ENCODE measurements around the gene BBOF1. TPM values are rescaled to one million over a fixed set of nuclear protein-coding genes. Genes with fewer than 3 reads are reported as not detected.

BBOF1 gene
- total and polyA plus RNA-seq, 2 experiments from 2014 or later: 6.4 to 18.2 TPM

DNA sequence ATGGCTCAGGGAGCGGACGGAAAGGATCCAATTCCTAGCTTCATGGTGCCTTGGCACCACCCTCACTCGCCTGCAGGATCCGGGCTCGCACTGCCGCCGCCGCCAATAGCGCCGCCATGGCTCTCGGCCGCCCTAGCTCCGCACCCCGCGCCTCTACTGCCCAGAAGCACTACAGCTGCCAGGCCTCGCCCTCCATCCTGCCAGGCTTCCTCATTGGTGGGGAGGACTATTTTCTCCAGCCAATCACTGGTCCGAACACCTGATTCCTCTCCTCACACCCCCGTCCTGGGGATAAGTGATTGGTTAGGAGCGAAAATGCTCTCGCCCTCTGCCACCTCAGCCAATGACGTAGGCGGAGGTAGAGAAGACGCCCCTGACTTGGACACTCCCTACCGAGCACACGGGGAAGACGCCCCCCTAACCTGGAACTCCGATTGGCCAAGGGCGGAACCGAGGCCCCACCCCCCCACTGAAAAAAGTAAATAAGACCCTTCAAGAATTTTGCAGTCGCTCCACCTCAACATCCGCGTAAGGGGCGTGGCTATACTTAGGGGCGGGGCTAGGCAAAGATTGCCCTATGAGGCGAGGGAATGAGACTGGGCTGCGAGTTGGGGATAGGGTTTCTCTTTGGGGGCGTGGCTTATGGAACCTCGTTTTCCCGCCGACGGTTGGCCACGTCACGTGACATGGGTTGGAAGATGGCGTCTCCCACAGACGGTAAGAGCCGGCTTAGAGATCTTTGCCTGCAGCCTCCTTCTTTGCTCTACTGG lies 65.3 kb downstream of the BBOF1 start, which contains the start of the genes ALDH6A1 and LIN52:
Gene ALDH6A1 (minus strand): TSS at position 177 of the 770 bp plus-strand sequence. CDS start 59 bp downstream, at position 118.
Gene LIN52 (plus strand): TSS at position 680 of the 770 bp plus-strand sequence. CDS start 19 bp downstream, at position 699.
- peak within 1 kb of the TSS; percentile 74 for H3K27ac ChIP-seq
- TF ChIP-seq EZH2phosphoT487 (IDR thresholded peaks at IDR 0.05; ENCODE audit: insufficient read depth, low read depth) (no peak), EZH2 (IDR thresholded peaks at IDR 0.05; ENCODE audit: insufficient read depth, poor library complexity, severe bottlenecking) (no peak)
- peaks cover 16% of the 10 kb centered on the region for H3K4me1 ChIP-seq (ENCODE audit: insufficient read depth)
- H2AFZ ChIP-seq: peak within 1 kb of the TSS; percentile 98
- no peaks in the 10 kb centered on the region for H3K27me3 ChIP-seq (replicated peaks; ENCODE audit: insufficient read depth)
- H3K9me3 ChIP-seq (ENCODE audit: low read depth): no peaks in the 10 kb centered on the region
- peak within 1 kb of the TSS; percentile 88 for H3K9ac ChIP-seq
- peak within 1 kb of the TSS; percentile 88 for H3K4me2 ChIP-seq (ENCODE audit: unreplicated experiment)
- peaks cover 32% of the 10 kb centered on the region for H3K79me2 ChIP-seq (ENCODE audit: insufficient read depth)
- peak; percentile 100 for DNase-seq
- no peaks in the 10 kb centered on the region for H4K20me1 ChIP-seq (ENCODE audit: insufficient read depth)
- no peaks in the 10 kb centered on the region for H3K9me2 ChIP-seq (ENCODE audit: insufficient read depth)
- WGBS, 2 experiments (ENCODE audit: low coverage in 1 of 2, low lambda C conversion rate in 2 of 2, missing lambda C conversion rate in 2 of 2): 1 to 2% methylated on average over 46 of the region's 46 CpGs
- in situ Hi-C loops (cut with MboI): no loop called here
- H3F3A ChIP-seq (ENCODE audit: insufficient read depth): no peaks in the 10 kb centered on the region
- peak within 1 kb of the TSS; percentile 84 for H3K4me3 ChIP-seq
- H3K36me3 ChIP-seq (ENCODE audit: low read depth): no peaks in the 10 kb centered on the region

DNA sequence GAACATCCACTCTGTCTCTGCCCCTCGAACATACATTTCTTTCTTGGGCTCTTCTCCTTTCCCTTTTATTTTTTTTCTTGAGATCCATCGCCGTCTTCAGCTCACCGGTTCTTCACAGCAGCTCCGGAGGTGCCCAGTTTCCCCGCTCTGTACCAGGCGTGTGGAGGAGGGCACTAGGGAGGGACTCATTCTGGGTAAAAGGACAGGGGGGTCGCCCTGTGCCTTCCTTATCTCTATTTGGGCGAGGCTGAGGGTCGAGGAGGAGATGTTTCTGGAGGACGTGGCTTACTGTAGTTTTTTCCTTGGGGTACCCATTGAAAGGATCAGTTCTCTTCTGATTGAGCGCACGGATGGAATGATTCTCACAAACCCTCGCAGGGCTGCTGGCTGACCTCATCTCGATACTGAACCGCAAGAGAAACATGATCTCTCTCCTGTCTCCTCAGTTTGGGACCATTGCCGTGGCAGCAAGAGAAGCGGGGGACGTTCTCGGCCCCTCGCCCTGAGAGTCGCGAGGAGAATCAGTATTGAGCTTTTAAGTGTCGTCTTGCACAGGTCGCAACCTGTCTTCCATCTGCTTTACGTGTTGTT lies 66.0 kb downstream of the BBOF1 start:
- no peaks in the 10 kb centered on the region for H4K20me1 ChIP-seq (ENCODE audit: insufficient read depth)
- H3K4me2 ChIP-seq (ENCODE audit: unreplicated experiment): peak overlapping the region; percentile 85
- H2AFZ ChIP-seq: peak overlapping the region; percentile 86
- peak overlapping the region; percentile 84 for H3K4me3 ChIP-seq
- TF ChIP-seq EZH2phosphoT487 (IDR thresholded peaks at IDR 0.05; ENCODE audit: insufficient read depth, low read depth): no peak
- no peak for TF ChIP-seq EZH2 (IDR thresholded peaks at IDR 0.05; ENCODE audit: insufficient read depth, poor library complexity, severe bottlenecking)
- DNase-seq: peak; percentile 80
- H3K9me2 ChIP-seq (ENCODE audit: insufficient read depth): no peaks in the 10 kb centered on the region
- no peaks in the 10 kb centered on the region for H3K9me3 ChIP-seq (ENCODE audit: low read depth)
- H3K79me2 ChIP-seq (ENCODE audit: insufficient read depth): peaks cover 32% of the 10 kb centered on the region
- peaks cover 16% of the 10 kb centered on the region for H3K4me1 ChIP-seq (ENCODE audit: insufficient read depth)
- peak overlapping the region; percentile 87 for H3K9ac ChIP-seq
- no peaks in the 10 kb centered on the region for H3F3A ChIP-seq (ENCODE audit: insufficient read depth)
- H3K27ac ChIP-seq: peak overlapping the region; percentile 74
- H3K36me3 ChIP-seq (ENCODE audit: low read depth): no peaks in the 10 kb centered on the region
- H3K27me3 ChIP-seq (replicated peaks; ENCODE audit: insufficient read depth): no peaks in the 10 kb centered on the region
- in situ Hi-C loops (cut with MboI): no loop called here
- 0 to 2% methylated on average over 26 of the region's 26 CpGs for WGBS, 2 experiments (ENCODE audit: low coverage in 1 of 2, low lambda C conversion rate in 2 of 2, missing lambda C conversion rate in 2 of 2)

DNA sequence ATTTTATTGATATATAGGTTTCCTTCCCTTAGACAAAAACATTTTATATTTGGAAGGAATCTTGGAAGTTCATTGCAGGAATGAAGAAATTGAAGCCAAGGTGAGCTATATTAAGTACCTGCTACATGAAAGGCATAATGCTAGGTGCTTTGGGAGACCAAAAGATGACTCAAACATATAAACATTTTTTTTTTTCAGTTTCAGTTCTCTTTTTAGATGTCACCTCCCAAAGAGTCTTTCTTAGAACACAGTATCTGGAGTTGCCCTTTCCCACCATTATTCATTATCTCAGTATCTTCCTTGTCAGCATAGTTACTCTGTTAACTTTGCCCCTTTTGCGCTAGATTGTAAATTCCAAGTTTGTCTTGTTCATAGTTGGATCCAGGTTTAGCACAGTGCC lies 66.7 kb downstream of the BBOF1 start:
- 96 to 98% methylated on average over 1 of the region's 1 CpG for WGBS, 2 experiments (ENCODE audit: low coverage in 1 of 2, low lambda C conversion rate in 2 of 2, missing lambda C conversion rate in 2 of 2)
- Histone ChIP-seq H3K4me2 (ENCODE audit: unreplicated experiment) (peak overlapping the region; percentile 85), H3K4me1 (ENCODE audit: insufficient read depth) (peaks cover 16% of the 10 kb centered on the region), H3K27ac (peak overlapping the region; percentile 74), H3K4me3 (peak overlapping the region; percentile 84), H3K36me3 (ENCODE audit: low read depth) (no peaks in the 10 kb centered on the region), H3K9me3 (ENCODE audit: low read depth) (no peaks in the 10 kb centered on the region), H4K20me1 (ENCODE audit: insufficient read depth) (no peaks in the 10 kb centered on the region), H2AFZ (peak overlapping the region; percentile 86), H3K27me3 (replicated peaks; ENCODE audit: insufficient read depth) (no peaks in the 10 kb centered on the region), H3K9me2 (ENCODE audit: insufficient read depth) (no peaks in the 10 kb centered on the region), H3F3A (ENCODE audit: insufficient read depth) (no peaks in the 10 kb centered on the region), H3K79me2 (ENCODE audit: insufficient read depth) (peaks cover 32% of the 10 kb centered on the region), H3K9ac (peak overlapping the region; percentile 87)
- TF ChIP-seq EZH2 (IDR thresholded peaks at IDR 0.05; ENCODE audit: insufficient read depth, poor library complexity, severe bottlenecking): no peak
- no peak for TF ChIP-seq EZH2phosphoT487 (IDR thresholded peaks at IDR 0.05; ENCODE audit: insufficient read depth, low read depth)
- DNase-seq: peak; percentile 3
- in situ Hi-C loops (cut with MboI): no loop called here

DNA sequence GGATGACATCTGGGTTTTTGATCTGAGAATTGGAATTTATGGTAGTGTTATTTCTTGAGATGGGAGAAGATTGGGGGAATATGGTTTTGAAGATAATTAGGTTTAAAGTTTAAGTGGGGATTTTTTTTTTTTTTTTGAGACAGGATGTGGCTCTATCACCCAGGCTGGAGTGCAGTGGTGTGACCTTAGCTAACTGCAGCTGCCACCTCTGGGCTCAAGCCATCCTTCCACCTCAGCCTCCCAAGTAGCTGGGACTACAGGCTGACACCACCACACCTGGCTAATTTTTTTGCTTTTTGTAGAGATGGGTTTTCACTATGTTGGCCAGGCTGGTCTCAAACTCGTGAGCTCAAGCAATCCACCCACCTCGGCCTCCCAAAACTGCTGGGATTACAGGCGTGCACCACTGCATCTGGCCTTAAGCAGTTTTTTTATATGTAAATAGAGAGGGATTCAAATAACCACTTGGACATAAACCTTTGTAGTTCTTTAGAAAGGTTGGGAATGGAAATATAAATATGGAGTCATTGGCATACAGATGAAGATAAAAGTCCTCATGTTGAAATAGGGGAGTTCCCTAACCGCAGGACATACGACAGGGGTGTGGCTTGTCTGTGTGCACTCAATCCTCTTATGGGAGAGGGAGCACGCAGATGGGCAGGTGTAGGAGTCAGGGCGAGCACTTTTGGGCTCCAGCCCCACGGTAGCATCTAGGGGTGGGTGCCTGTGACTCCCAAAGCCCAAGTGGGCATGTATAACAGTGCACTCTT lies 70.3 kb downstream of the BBOF1 start:
- H3K9me2 ChIP-seq (ENCODE audit: insufficient read depth): no peaks in the 10 kb centered on the region
- H3K4me2 ChIP-seq (ENCODE audit: unreplicated experiment): no peak overlapping the region
- TF ChIP-seq EZH2 (IDR thresholded peaks at IDR 0.05; ENCODE audit: insufficient read depth, poor library complexity, severe bottlenecking) (no peak), EZH2phosphoT487 (IDR thresholded peaks at IDR 0.05; ENCODE audit: insufficient read depth, low read depth) (no peak)
- 0 out of 2 replicates have a peak, but pooled peaks cover 7% of the 10 kb centered on the region for H3K4me1 ChIP-seq (ENCODE audit: insufficient read depth)
- H3K79me2 ChIP-seq (ENCODE audit: insufficient read depth): peaks cover 32% of the 10 kb centered on the region
- H3K9me3 ChIP-seq (ENCODE audit: low read depth): no peaks in the 10 kb centered on the region
- no peak overlapping the region for H2AFZ ChIP-seq
- H3K27me3 ChIP-seq (replicated peaks; ENCODE audit: insufficient read depth): no peaks in the 10 kb centered on the region
- no peak for DNase-seq
- no peak overlapping the region for H3K27ac ChIP-seq
- H3F3A ChIP-seq (ENCODE audit: insufficient read depth): no peaks in the 10 kb centered on the region
- no peak overlapping the region for H3K4me3 ChIP-seq
- 94 to 97% methylated on average over 8 of the region's 8 CpGs for WGBS, 2 experiments (ENCODE audit: low coverage in 1 of 2, low lambda C conversion rate in 2 of 2, missing lambda C conversion rate in 2 of 2)
- in situ Hi-C loops (cut with MboI): no loop called here
- H4K20me1 ChIP-seq (ENCODE audit: insufficient read depth): no peaks in the 10 kb centered on the region
- H3K36me3 ChIP-seq (ENCODE audit: low read depth): no peaks in the 10 kb centered on the region
- H3K9ac ChIP-seq: no peak overlapping the region
